ENCODE measurements around the gene FH. TPM values are rescaled to one million over a fixed set of nuclear protein-coding genes. Genes with fewer than 3 reads are reported as not detected.

FH gene
- total and polyA plus RNA-seq, 2 donors from 2014 or later, result 51.9 to 128 TPM

DNA sequence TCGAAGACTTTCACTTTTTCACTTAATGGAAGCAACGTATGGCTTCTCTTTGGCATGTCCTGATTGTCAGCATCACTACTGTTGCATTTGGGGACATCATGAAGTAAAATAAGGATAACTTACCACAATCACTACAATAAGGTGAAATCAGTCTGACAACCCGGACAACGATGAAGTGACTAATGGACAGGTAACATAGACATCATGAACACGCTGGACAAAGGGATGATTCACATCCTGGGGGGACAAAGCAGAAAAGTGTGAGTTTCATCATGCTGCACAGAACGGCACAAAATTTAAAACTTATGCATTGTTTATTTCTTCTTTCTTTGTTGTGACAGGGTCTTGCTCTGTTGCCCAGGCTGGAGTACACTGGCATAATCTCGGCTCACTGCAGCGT, 53.9 kb downstream of the FH start:
- H3K27me3 ChIP-seq (ENCODE audit: control insufficient read depth, insufficient read depth, low read length), result no peaks in the 10 kb centered on the region
- intact Hi-C loops (cut with DNase I), result no loop called here
- no peaks in the 10 kb centered on the region for H3K9me3 ChIP-seq (ENCODE audit: control insufficient read depth in 2 of 3, insufficient read depth in 1 of 3, low read length in 3 of 3)
- H3K27ac ChIP-seq (ENCODE audit: low read depth in 2 of 2, low read length in 2 of 2), result no peak overlapping the region
- DNase-seq (no peak), FAIRE-seq (no peak)
- TF ChIP-seq, protein P1, sequence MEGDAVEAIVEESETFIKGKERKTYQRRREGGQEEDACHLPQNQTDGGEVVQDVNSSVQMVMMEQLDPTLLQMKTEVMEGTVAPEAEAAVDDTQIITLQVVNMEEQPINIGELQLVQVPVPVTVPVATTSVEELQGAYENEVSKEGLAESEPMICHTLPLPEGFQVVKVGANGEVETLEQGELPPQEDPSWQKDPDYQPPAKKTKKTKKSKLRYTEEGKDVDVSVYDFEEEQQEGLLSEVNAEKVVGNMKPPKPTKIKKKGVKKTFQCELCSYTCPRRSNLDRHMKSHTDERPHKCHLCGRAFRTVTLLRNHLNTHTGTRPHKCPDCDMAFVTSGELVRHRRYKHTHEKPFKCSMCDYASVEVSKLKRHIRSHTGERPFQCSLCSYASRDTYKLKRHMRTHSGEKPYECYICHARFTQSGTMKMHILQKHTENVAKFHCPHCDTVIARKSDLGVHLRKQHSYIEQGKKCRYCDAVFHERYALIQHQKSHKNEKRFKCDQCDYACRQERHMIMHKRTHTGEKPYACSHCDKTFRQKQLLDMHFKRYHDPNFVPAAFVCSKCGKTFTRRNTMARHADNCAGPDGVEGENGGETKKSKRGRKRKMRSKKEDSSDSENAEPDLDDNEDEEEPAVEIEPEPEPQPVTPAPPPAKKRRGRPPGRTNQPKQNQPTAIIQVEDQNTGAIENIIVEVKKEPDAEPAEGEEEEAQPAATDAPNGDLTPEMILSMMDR (IDR thresholded peaks at IDR 0.05; ENCODE audit: borderline replicate concordance, extremely low read depth, insufficient read depth), result no peak
- no peak overlapping the region for H3K4me3 ChIP-seq (ENCODE audit: low read length in 3 of 3)
- H3K4me1 ChIP-seq (ENCODE audit: control insufficient read depth in 2 of 3, insufficient read depth in 2 of 3, low read depth in 1 of 3, low read length in 3 of 3), result no peaks in the 10 kb centered on the region
- no peak overlapping the region for H3K9ac ChIP-seq (ENCODE audit: low read length in 3 of 3)
- no peaks in the 10 kb centered on the region for H3K36me3 ChIP-seq (ENCODE audit: control insufficient read depth in 2 of 3, insufficient read depth in 3 of 3, low read length in 3 of 3)

DNA sequence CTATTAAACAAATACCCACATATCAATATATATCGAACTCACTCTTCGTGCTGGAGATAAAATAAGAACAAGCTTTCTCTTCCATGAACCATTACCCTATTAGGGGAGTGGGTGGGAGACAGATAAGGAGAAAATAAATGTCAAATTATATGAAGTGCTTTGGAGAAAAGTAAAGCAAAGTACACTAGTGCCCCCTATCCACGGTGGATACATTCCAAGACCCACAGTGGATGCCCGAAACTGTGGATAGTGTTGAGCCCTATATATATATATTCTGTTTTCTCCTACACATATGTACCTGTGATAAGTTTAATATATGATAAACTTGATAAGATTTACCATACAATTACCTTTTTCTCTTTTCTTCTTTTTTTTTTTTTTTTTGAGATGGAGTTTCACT, 54.6 kb downstream of the FH start:
- intact Hi-C loops (cut with DNase I), result no loop called here
- no peaks in the 10 kb centered on the region for H3K4me1 ChIP-seq (ENCODE audit: control insufficient read depth in 2 of 3, insufficient read depth in 2 of 3, low read depth in 1 of 3, low read length in 3 of 3)
- no peak overlapping the region for H3K9ac ChIP-seq (ENCODE audit: low read length in 3 of 3)
- FAIRE-seq (no peak), DNase-seq (no peak)
- TF ChIP-seq, protein P1 (IDR thresholded peaks at IDR 0.05; ENCODE audit: borderline replicate concordance, extremely low read depth, insufficient read depth), result no peak
- H3K9me3 ChIP-seq (ENCODE audit: control insufficient read depth in 2 of 3, insufficient read depth in 1 of 3, low read length in 3 of 3), result no peaks in the 10 kb centered on the region
- H3K27ac ChIP-seq (ENCODE audit: low read depth in 2 of 2, low read length in 2 of 2), result no peak overlapping the region
- H3K4me3 ChIP-seq (ENCODE audit: low read length in 3 of 3), result no peak overlapping the region
- no peaks in the 10 kb centered on the region for H3K27me3 ChIP-seq (ENCODE audit: control insufficient read depth, insufficient read depth, low read length)
- no peaks in the 10 kb centered on the region for H3K36me3 ChIP-seq (ENCODE audit: control insufficient read depth in 2 of 3, insufficient read depth in 3 of 3, low read length in 3 of 3)

DNA sequence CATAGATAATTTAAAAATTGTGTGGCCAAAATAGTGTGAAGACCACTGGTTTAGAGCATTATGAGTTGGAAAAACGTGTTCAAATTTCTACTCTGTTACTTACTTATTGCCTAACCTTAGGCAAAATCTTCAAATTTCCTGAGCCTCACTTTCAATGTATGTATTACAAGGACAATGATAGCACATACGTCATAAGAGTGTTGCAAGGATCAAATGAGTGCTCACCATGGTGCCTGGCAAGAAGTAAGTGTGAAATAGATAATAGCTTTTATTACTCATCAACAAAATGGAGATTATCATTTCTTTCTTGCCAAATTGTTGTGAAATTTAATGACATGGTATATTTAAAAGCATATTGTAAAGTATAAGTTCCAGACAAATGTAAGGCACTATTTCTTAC, 57.2 kb downstream of the FH start:
- no peaks in the 10 kb centered on the region for H3K9me3 ChIP-seq (ENCODE audit: control insufficient read depth in 2 of 3, insufficient read depth in 1 of 3, low read length in 3 of 3)
- intact Hi-C loops (cut with DNase I), result no loop called here
- DNase-seq (no peak), FAIRE-seq (no peak)
- H3K4me1 ChIP-seq (ENCODE audit: control insufficient read depth in 2 of 3, insufficient read depth in 2 of 3, low read depth in 1 of 3, low read length in 3 of 3), result no peaks in the 10 kb centered on the region
- H3K27me3 ChIP-seq (ENCODE audit: control insufficient read depth, insufficient read depth, low read length), result no peaks in the 10 kb centered on the region
- no peak overlapping the region for H3K9ac ChIP-seq (ENCODE audit: low read length in 3 of 3)
- H3K4me3 ChIP-seq (ENCODE audit: low read length in 3 of 3), result no peak overlapping the region
- TF ChIP-seq, protein P1 (IDR thresholded peaks at IDR 0.05; ENCODE audit: borderline replicate concordance, extremely low read depth, insufficient read depth), result no peak
- no peaks in the 10 kb centered on the region for H3K36me3 ChIP-seq (ENCODE audit: control insufficient read depth in 2 of 3, insufficient read depth in 3 of 3, low read length in 3 of 3)
- no peak overlapping the region for H3K27ac ChIP-seq (ENCODE audit: low read depth in 2 of 2, low read length in 2 of 2)

Data from kidney (tissue), 14 donors.